ENCODE measurements around the gene TMEM9.

- TF ChIP-seq CTCF (IDR thresholded peaks at IDR 0.05): no peak
- no peak for TF ChIP-seq POLR2A (IDR thresholded peaks at IDR 0.05)
Measured at GRCh38 chr1:201139306-201139705, 15.0 kb downstream of the TMEM9 start.
